MV-4-11 (cell line): ENCODE data around the gene MRPL23.

Experiments
- DNase-seq: peaks from one replicate; lab custom pipeline; 2025; lab: John Stamatoyannopoulos, UW

Gene MRPL23

GRCh38 chr11:1990872-1991578 is 43.9 kb downstream of the MRPL23 start:
- no peak for DNase-seq

- DNase-seq = no peak
Observed at GRCh38 chr11:1992111-1992510, 45.0 kb downstream of the MRPL23 start.

GRCh38 chr11:1994121-1994520 is 47.0 kb downstream of the MRPL23 start:
- DNase-seq = no peak

- DNase-seq = no peak
Observed at GRCh38 chr11:1997755-1998154, 50.6 kb downstream of the MRPL23 start, which contains the start of gene H19. Gene H19, minus strand, starts transcription at chr11:1997842.

- DNase-seq = no peak
Observed at GRCh38 chr11:1998290-1998689, 51.2 kb downstream of the MRPL23 start.

- no peak for DNase-seq
Observed at GRCh38 chr11:1998861-1999260, 51.7 kb downstream of the MRPL23 start.

- DNase-seq = no peak
Observed at GRCh38 chr11:2002042-2002776, 55.1 kb downstream of the MRPL23 start.

GRCh38 chr11:2002807-2003206 is 55.7 kb downstream of the MRPL23 start:
- no peak for DNase-seq

- no peak for DNase-seq
Observed at GRCh38 chr11:2004466-2004865, 57.3 kb downstream of the MRPL23 start.
